Measurements from ENCODE around the gene DIP2A. TPM values are rescaled to one million over a fixed set of nuclear protein-coding genes. Genes with fewer than 3 reads are reported as not detected.
A peak's percentile ranks its signal among the peaks of the same experiment; 100 is the strongest.

DIP2A gene
- total and polyA plus RNA-seq, 2 of the 8 experiments (the other 6 are each of a cell fraction or from before 2014, with no cell fraction given) = 16.0 to 27.1 TPM

- CTCF ChIA-PET (ENCODE audit: partially characterized antibody) = interaction anchor here (0.9 kb wide), 1 partner anchor 9 kb away, joined by 4 read pairs; no protein-coding TSS in a partner anchor
- H3K9ac ChIP-seq (replicated peaks in 1 of 4; ENCODE audit: extremely low read depth in 1 of 4, low read depth in 3 of 4, low read length in 3 of 4) = peak overlapping the region in 1 of 4 experiments; percentile 2; a peak in 1 of 7 replicates
- DNase-seq (ENCODE audit: low read depth in 1 of 2, low spot score in 2 of 2) = no peak
- H3K9me3 ChIP-seq (ENCODE audit: insufficient read depth in 2 of 2, low read depth in 1 of 2, low read length in 1 of 2) = peaks cover 6 to 8% of the 10 kb centered on the region in 2 experiments; a peak in 2 of 4 replicates
- H2BK120ac ChIP-seq (replicated peaks; ENCODE audit: low read depth, low read length) = no peak overlapping the region
- H4K8ac ChIP-seq (ENCODE audit: extremely low read depth, insufficient read depth, low read length) = no peak overlapping the region
- H4K5ac ChIP-seq (ENCODE audit: insufficient read length, low read depth, low read length) = no peak overlapping the region
- H2BK5ac ChIP-seq (ENCODE audit: low read depth, low read length) = no peak overlapping the region
- no peak overlapping the region for H4K91ac ChIP-seq (replicated peaks; ENCODE audit: insufficient read length, low read length)
- H3K79me2 ChIP-seq (ENCODE audit: control insufficient read depth in 1 of 2, insufficient read depth in 2 of 2, low read length in 2 of 2) = no peaks in the 10 kb centered on the region
- H3K4ac ChIP-seq (replicated peaks; ENCODE audit: insufficient read length, low read depth, low read length) = no peak overlapping the region
- H3K23me2 ChIP-seq (ENCODE audit: low read depth, low read length) = no peaks in the 10 kb centered on the region
- H2BK20ac ChIP-seq (ENCODE audit: low read length) = no peak overlapping the region
- H3K36me3 ChIP-seq (ENCODE audit: control insufficient read depth in 2 of 4, insufficient read depth in 4 of 4, low read length in 3 of 4) = no peaks in the 10 kb centered on the region
- H3K23ac ChIP-seq (ENCODE audit: insufficient read length) = no peak overlapping the region
- no peak overlapping the region for H2BK12ac ChIP-seq (ENCODE audit: low read depth, low read length)
- H3K14ac ChIP-seq (ENCODE audit: insufficient read length) = no peak overlapping the region
- no peak for FAIRE-seq
- H3K4me1 ChIP-seq (replicated peaks in 1 of 4; ENCODE audit: control insufficient read depth in 3 of 4, insufficient read depth in 4 of 4, low read length in 3 of 4) = peaks cover 3 to 10% (median 4%) of the 10 kb centered on the region in 4 experiments; a peak in 4 of 7 replicates
- H2BK15ac ChIP-seq (ENCODE audit: low read length) = no peak overlapping the region
- no peak overlapping the region for H3K27ac ChIP-seq (ENCODE audit: low read depth, low read length)
- no peak overlapping the region for H3K56ac ChIP-seq (replicated peaks; ENCODE audit: insufficient read length, low read depth, low read length)
- H3K79me1 ChIP-seq (ENCODE audit: low read depth, low read length) = no peaks in the 10 kb centered on the region
- H3K18ac ChIP-seq (ENCODE audit: extremely low read depth, low read length) = no peak overlapping the region
- no peak overlapping the region for H2AFZ ChIP-seq (ENCODE audit: low read length)
- WGBS, 2 experiments (ENCODE audit: extremely low coverage in 1 of 2, insufficient coverage in 1 of 2, insufficient read length in 1 of 2, insufficient replicate concordance in 2 of 2, low coverage in 1 of 2, low lambda C conversion rate in 2 of 2, missing lambda C conversion rate in 1 of 2) = 90% methylated on average over 3 of the region's 3 CpGs; no CpG with 5 or more reads in 1 of the 2 experiments
- H3K27me3 ChIP-seq (replicated peaks in 1 of 4; ENCODE audit: control insufficient read depth in 3 of 4, extremely low read depth in 1 of 4, insufficient read depth in 3 of 4, low read length in 3 of 4) = no peaks in the 10 kb centered on the region
- POLR2A ChIA-PET (ENCODE audit: partially characterized antibody) = interaction anchor here (1.3 kb wide), 1 partner anchor 26 kb away, joined by 3 read pairs; no protein-coding TSS in a partner anchor
- H4K20me1 ChIP-seq (replicated peaks in 1 of 2; ENCODE audit: control insufficient read depth in 1 of 2, insufficient read depth in 2 of 2, low read length in 2 of 2) = no peaks in the 10 kb centered on the region
- H2AK5ac ChIP-seq (ENCODE audit: low read depth, low read length) = no peak overlapping the region
- no peak overlapping the region for H3K4me2 ChIP-seq (ENCODE audit: insufficient read depth in 1 of 2, low read depth in 2 of 2, low read length in 2 of 2)
- no peak overlapping the region for H3K4me3 ChIP-seq (ENCODE audit: extremely low read depth in 1 of 4, insufficient read depth in 2 of 4, low read depth in 3 of 4, low read length in 4 of 4)
- TF ChIP-seq TAF1 (IDR thresholded peaks at IDR 0.05; ENCODE audit: low read depth, low read length) (no peak), SUZ12 (IDR thresholded peaks at IDR 0.05; ENCODE audit: low read length) (no peak), HDAC2 (IDR thresholded peaks at IDR 0.05; ENCODE audit: borderline replicate concordance in 1 of 2, low read depth in 2 of 2, low read length in 2 of 2) (no peak), HDAC6 (IDR thresholded peaks at IDR 0.05; ENCODE audit: low read depth, low read length) (no peak), TBP (IDR thresholded peaks at IDR 0.05; ENCODE audit: low read depth, low read length) (no peak), JUN (IDR thresholded peaks at IDR 0.05; ENCODE audit: low read depth, low read length) (no peak), KDM1A (IDR thresholded peaks at IDR 0.05; ENCODE audit: borderline replicate concordance, low read length) (no peak), RFX5 (IDR thresholded peaks at IDR 0.05; ENCODE audit: borderline replicate concordance, low read depth, low read length) (no peak), CEBPB (IDR thresholded peaks at IDR 0.05; ENCODE audit: low read depth, low read length) (no peak), USF2 (IDR thresholded peaks at IDR 0.05; ENCODE audit: low read length) (no peak), ASH2L (IDR thresholded peaks at IDR 0.05; ENCODE audit: low read length) (no peak), ZNF274 (IDR thresholded peaks at IDR 0.05; ENCODE audit: borderline replicate concordance, extremely low read depth, low read length) (no peak)
Measured at GRCh38 chr21:46608672-46609111, 150.0 kb downstream of the DIP2A start.
